ENCODE measurements around the gene MYH11.

The MYH11 gene

GRCh38 chr16:15716694-15717447 lies 140.0 kb downstream of the MYH11 start:
- no peak for DNase-seq (ENCODE audit: low read depth)
- H3K4me3 ChIP-seq (ENCODE audit: low read depth, low read length): no peak overlapping the region
- no peak for TF ChIP-seq CTCF (IDR thresholded peaks at IDR 0.05; ENCODE audit: control insufficient read depth, extremely low read depth, insufficient read depth)

GRCh38 chr16:15715221-15715620 lies 141.6 kb downstream of the MYH11 start:
- no peak for DNase-seq (ENCODE audit: low read depth)
- no peak overlapping the region for H3K4me3 ChIP-seq (ENCODE audit: low read depth, low read length)
- TF ChIP-seq CTCF (IDR thresholded peaks at IDR 0.05; ENCODE audit: control insufficient read depth, extremely low read depth, insufficient read depth): no peak

- H3K4me3 ChIP-seq (ENCODE audit: low read depth, low read length): no peak overlapping the region
- no peak for TF ChIP-seq CTCF (IDR thresholded peaks at IDR 0.05; ENCODE audit: control insufficient read depth, extremely low read depth, insufficient read depth)
- no peak for DNase-seq (ENCODE audit: low read depth)
These were observed 142.2 kb downstream of the MYH11 start for GRCh38 chr16:15714393-15715172.

- DNase-seq (ENCODE audit: low read depth): no peak
- TF ChIP-seq CTCF (IDR thresholded peaks at IDR 0.05; ENCODE audit: control insufficient read depth, extremely low read depth, insufficient read depth): no peak
These were observed 147.8 kb downstream of the MYH11 start for GRCh38 chr16:15708997-15709396.

GRCh38 chr16:15708096-15708495 lies 148.7 kb downstream of the MYH11 start:
- H3K4me3 ChIP-seq (ENCODE audit: low read depth, low read length): no peak overlapping the region
- no peak for TF ChIP-seq CTCF (IDR thresholded peaks at IDR 0.05; ENCODE audit: control insufficient read depth, extremely low read depth, insufficient read depth)
- no peak for DNase-seq (ENCODE audit: low read depth)

More at GRCh38 chr16:15708997-15709396, 147.8 kb downstream of the MYH11 start:
- H3K4me3 ChIP-seq (ENCODE audit: low read depth, low read length): no peak overlapping the region

- no peak for TF ChIP-seq CTCF (IDR thresholded peaks at IDR 0.05; ENCODE audit: control insufficient read depth, extremely low read depth, insufficient read depth)
- no peak for DNase-seq (ENCODE audit: low read depth)
- no peak overlapping the region for H3K4me3 ChIP-seq (ENCODE audit: low read depth, low read length)
These were observed 149.5 kb downstream of the MYH11 start for GRCh38 chr16:15707332-15707731.

All from LNCaP clone FGC (cell line).